GM12864 (cell line): ENCODE data around the gene AKNA.

Experiments used
- DNase-seq: peaks from one replicate; pipeline ENCODE4 v3.0.0-alpha.2; 2011; ENCODE audit warnings: low read depth
- H3K4me3 ChIP-seq: 2 replicates; pipeline ENCODE4 v1.5.1; 2011; ENCODE audit warnings: mild to moderate bottlenecking, low read depth, low read length, control low read depth
- CTCF ChIP-seq: IDR thresholded peaks from 2 replicates; pipeline ENCODE4 v1.5.1; 2011; ENCODE audit warnings: low read depth, mild to moderate bottlenecking, moderate library complexity, low read length, control low read depth, inconsistent platforms; ENCODE audit errors: missing control alignments

AKNA gene

GRCh38 chr9:114346146-114346545, 41.6 kb downstream of the AKNA start:
- no peak for DNase-seq
- no peak overlapping the region for H3K4me3 ChIP-seq
- no peak for TF ChIP-seq CTCF

GRCh38 chr9:114345493-114346065, 42.2 kb downstream of the AKNA start:
- no peak for TF ChIP-seq CTCF
- H3K4me3 ChIP-seq: no peak overlapping the region
- DNase-seq: no peak

- H3K4me3 ChIP-seq: no peak overlapping the region
- DNase-seq: no peak
- TF ChIP-seq CTCF: no peak
Observed at GRCh38 chr9:114344692-114345091, 43.1 kb downstream of the AKNA start.

- no peak for DNase-seq
- H3K4me3 ChIP-seq: no peak overlapping the region
- TF ChIP-seq CTCF: no peak
Observed at GRCh38 chr9:114344188-114344566, 43.6 kb downstream of the AKNA start.

- no peak for TF ChIP-seq CTCF
- no peak for DNase-seq
Observed at GRCh38 chr9:114343471-114344187, 44.2 kb downstream of the AKNA start.

GRCh38 chr9:114342755-114343440, 44.9 kb downstream of the AKNA start:
- no peak for DNase-seq
- H3K4me3 ChIP-seq: no peak overlapping the region
- TF ChIP-seq CTCF: no peak

More at GRCh38 chr9:114343471-114344187, 44.2 kb downstream of the AKNA start:
- H3K4me3 ChIP-seq: no peak overlapping the region

- TF ChIP-seq CTCF: no peak
- DNase-seq: no peak
- no peak overlapping the region for H3K4me3 ChIP-seq
Observed at GRCh38 chr9:114341991-114342390, 45.8 kb downstream of the AKNA start.
